Activated T-helper 1 cell treated with anti-CD3 and anti-CD28 coated beads, Interleukin-12 subunit alpha, Interleukin-12 subunit beta, Interleukin-2, Interleukin-4 antibody, amounts not matched to agents 30 ng/mL and 10 ng/mL and 1 ng/mL, durations not matched to agents 14 hours and 24 hours and 36 hours (primary cell): ENCODE results near the gene MIB1. TPM values are rescaled to one million over a fixed set of nuclear protein-coding genes. Genes with fewer than 3 reads are reported as not detected.

Source experiments
- DNase-seq: peaks from one replicate; pipeline ENCODE4 v3.0.0; 2021; ENCODE audit warnings: low spot score
- H3K27ac Mint-ChIP-seq: one replicate; pipeline ENCODE4 v1.8.0; 2021; ENCODE audit warnings: mild to moderate bottlenecking, mixed read lengths
- H3K27me3 Mint-ChIP-seq: one replicate; pipeline ENCODE4 v1.8.0; 2022; ENCODE audit warnings: mild to moderate bottlenecking, moderate library complexity, mixed read lengths; ENCODE audit not compliant: insufficient read depth
- H3K36me3 Mint-ChIP-seq: one replicate; pipeline ENCODE4 v1.8.0; 2021; ENCODE audit warnings: low read depth, mixed read lengths
- H3K4me1 Mint-ChIP-seq: one replicate; pipeline ENCODE4 v1.8.0; 2021; ENCODE audit warnings: low read depth, mixed read lengths
- H3K4me3 Mint-ChIP-seq: one replicate; pipeline ENCODE4 v1.8.0; 2021; ENCODE audit warnings: mild to moderate bottlenecking, moderate library complexity, mixed read lengths
- H3K9me3 Mint-ChIP-seq: one replicate; pipeline ENCODE4 v1.8.0; 2021; ENCODE audit warnings: mixed read lengths
- intact Hi-C: fragments of 100-400 bp; cut with micrococcal nuclease; formaldehyde crosslinking; loops from one replicate; pipeline ENCODE4 v1.15.1; 2024
- total RNA-seq: library from RNA; stranded (reverse); gene quantifications from 2 replicates; pipeline ENCODE4 v1.2.3, GENCODE V29; 2022

Gene MIB1
- total RNA-seq, 1 donor from 2014 or later, result 29.8 TPM

DNA sequence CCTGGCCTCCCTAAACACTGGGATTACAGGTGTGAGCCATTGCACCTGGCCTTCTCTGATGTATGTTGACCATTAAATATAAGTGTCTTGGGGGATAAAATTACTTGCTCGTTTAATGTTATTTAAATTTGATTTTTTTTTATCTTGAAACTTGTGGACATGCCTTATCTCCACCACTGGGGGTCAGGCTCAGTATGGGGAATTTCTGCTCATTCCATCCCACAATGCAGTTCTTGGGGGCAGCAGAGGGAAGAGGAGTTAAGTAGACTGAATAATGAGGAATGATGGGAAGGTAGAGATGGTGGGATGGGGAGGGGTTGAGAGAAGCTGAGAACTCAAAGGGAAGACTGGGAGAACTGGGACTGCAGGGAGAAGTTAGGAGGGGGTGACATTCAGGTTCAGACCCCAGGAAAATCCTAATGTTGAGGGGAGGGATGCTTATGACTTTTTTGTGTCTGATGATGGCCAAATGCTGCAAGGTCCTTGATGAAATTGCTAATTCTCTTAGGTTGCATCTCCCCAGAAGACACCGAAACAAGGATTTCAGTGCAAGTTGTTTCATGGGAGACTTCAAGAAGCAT is 174.2 kb downstream of the MIB1 start:
- intact Hi-C loops, result no loop called here
- Mint-ChIP-seq H3K4me3 (no peak overlapping the region), H3K9me3 (peaks cover 3% of the 10 kb centered on the region), H3K27me3 (peaks cover 11% of the 10 kb centered on the region), H3K27ac (no peak overlapping the region), H3K4me1 (peaks cover 6% of the 10 kb centered on the region), H3K36me3 (no peaks in the 10 kb centered on the region)
- no peak for DNase-seq

DNA sequence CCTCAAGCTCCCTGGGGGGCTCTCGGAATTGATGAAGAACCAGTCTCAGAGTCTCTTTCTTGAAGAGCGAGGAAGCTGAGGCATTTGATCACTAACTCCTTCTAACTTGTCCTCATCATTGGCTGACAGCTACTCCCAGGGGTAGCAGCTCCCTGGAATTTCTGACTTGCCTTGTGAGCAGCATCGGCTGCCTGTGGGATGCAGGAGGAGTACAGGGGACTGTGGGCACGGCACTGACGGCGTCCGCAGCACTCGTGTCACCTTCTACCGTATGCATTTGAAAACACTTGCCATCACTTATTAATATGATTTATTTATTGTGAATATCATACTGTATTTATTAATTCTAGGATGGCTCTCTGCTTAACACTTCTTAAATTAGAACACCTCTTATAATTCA is 175.0 kb downstream of the MIB1 start:
- Mint-ChIP-seq H3K4me1 (peaks cover 6% of the 10 kb centered on the region), H3K27me3 (peaks cover 11% of the 10 kb centered on the region), H3K36me3 (no peaks in the 10 kb centered on the region), H3K27ac (no peak overlapping the region), H3K9me3 (peaks cover 3% of the 10 kb centered on the region), H3K4me3 (no peak overlapping the region)
- no peak for DNase-seq
- intact Hi-C loops, result no loop called here

DNA sequence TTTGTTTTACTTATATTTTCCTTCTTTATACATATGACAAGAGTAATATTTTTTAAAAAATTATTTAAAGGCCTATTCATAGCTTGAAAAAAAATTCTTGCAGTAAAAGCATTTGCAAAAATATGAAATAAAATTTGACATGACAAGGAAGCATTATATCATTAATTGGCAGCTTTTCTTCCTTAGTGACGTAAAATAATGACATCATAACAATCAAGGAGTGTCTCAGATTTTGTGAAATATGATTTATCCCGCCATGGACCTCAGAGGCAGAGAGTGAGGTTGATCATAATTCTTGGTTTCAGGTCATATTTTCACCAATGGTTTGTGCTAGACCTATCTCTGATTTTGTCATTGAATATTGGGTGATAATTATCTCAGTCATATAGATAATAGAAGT is 176.0 kb downstream of the MIB1 start:
- Mint-ChIP-seq H3K4me1 (peaks cover 2% of the 10 kb centered on the region), H3K9me3 (peaks cover 3% of the 10 kb centered on the region), H3K4me3 (no peak overlapping the region), H3K27ac (no peak overlapping the region), H3K27me3 (peaks cover 11% of the 10 kb centered on the region), H3K36me3 (no peaks in the 10 kb centered on the region)
- no peak for DNase-seq
- intact Hi-C loops, result no loop called here

DNA sequence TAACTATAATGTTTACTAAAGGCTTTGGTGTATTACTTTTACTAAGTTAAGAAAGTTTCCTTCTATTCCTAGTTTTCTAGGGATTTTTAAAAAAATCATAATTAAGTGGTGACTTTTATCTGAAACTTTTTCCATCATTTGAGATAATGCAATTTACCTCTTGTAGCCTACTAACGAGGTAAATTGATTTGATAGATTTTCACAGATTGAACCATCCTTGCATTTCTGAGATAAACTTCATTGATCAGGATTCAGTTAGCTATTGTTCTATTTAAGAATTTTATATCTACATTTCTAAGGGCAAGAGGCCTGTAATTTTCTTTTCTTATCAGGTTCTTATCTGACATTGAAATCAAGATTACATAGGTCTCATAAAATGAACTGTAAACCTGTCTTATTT is 178.1 kb downstream of the MIB1 start:
- no peak for DNase-seq
- Mint-ChIP-seq H3K4me1 (no peaks in the 10 kb centered on the region), H3K27me3 (peaks cover 6% of the 10 kb centered on the region), H3K36me3 (no peaks in the 10 kb centered on the region), H3K4me3 (no peak overlapping the region), H3K27ac (no peak overlapping the region), H3K9me3 (peaks cover 3% of the 10 kb centered on the region)
- intact Hi-C loops, result no loop called here

Other genes with a start within 250 kb of the MIB1 start
- gene ESCO1, start 140.1 kb upstream of the MIB1 start, total RNA-seq, result 20.7 and 21.5 TPM in 2 replicates
- 170 and 173 TPM in 2 replicates for gene SNRPD1, start 128.5 kb upstream of the MIB1 start, total RNA-seq
- 29.2 and 36.0 TPM in 2 replicates for gene ABHD3, start 36.0 kb upstream of the MIB1 start, total RNA-seq